ENCODE data around the gene GPRIN3.

The GPRIN3 gene

DNA sequence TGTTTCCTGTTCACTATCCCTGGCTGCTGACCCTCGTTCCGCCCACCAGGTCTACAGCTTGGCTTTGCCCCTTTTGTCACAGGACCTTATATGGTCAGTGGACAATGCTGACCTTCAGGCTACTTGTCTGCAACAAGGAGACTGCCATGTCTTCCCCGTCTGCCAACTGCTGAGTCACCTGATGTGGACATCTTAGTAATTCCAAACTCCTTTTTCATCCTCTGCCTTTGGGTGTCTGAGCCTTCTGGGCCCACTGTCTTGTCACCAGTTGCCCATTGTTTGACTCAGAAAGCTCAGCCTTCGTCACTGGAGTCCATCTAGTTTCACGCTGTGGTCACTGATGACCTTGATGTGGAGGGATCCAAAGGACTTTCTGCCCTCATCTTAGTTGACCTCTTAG, 30.2 kb downstream of the GPRIN3 start:
- Histone ChIP-seq H3K27me3 (replicated peaks; ENCODE audit: control insufficient read depth, insufficient read depth, low read length) (no peaks in the 10 kb centered on the region), H3K36me3 (ENCODE audit: control insufficient read depth, insufficient read depth, low read length) (no peaks in the 10 kb centered on the region), H3K4me3 (replicated peaks; ENCODE audit: low read depth, low read length) (no peak overlapping the region)
- TF ChIP-seq, protein P1, sequence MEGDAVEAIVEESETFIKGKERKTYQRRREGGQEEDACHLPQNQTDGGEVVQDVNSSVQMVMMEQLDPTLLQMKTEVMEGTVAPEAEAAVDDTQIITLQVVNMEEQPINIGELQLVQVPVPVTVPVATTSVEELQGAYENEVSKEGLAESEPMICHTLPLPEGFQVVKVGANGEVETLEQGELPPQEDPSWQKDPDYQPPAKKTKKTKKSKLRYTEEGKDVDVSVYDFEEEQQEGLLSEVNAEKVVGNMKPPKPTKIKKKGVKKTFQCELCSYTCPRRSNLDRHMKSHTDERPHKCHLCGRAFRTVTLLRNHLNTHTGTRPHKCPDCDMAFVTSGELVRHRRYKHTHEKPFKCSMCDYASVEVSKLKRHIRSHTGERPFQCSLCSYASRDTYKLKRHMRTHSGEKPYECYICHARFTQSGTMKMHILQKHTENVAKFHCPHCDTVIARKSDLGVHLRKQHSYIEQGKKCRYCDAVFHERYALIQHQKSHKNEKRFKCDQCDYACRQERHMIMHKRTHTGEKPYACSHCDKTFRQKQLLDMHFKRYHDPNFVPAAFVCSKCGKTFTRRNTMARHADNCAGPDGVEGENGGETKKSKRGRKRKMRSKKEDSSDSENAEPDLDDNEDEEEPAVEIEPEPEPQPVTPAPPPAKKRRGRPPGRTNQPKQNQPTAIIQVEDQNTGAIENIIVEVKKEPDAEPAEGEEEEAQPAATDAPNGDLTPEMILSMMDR (IDR thresholded peaks at IDR 0.05; ENCODE audit: insufficient read depth, low read length, poor library complexity, severe bottlenecking) = no peak
- no peak for DNase-seq (ENCODE audit: extremely low read depth, insufficient read length)

DNA sequence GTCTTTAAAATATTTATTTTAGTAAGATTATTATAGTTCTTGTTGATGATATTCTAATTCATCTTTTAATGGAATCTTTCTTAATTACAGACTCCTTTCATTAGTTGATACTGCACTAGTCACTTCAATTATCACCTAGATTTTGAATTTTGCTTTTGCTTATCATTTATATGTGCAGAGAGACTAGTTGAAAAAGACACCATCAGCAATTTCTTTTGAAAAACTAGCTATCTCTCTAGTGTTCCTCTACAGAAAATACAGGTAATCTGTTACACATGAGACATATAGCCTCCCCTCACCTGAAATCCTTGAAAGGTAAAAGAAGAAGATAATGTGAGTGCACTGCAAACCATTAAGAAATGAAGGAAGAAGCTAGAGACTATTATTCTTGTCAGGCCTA, 31.3 kb downstream of the GPRIN3 start:
- TF ChIP-seq, protein P1 (IDR thresholded peaks at IDR 0.05; ENCODE audit: insufficient read depth, low read length, poor library complexity, severe bottlenecking) = no peak
- Histone ChIP-seq H3K4me3 (replicated peaks; ENCODE audit: low read depth, low read length) (no peak overlapping the region), H3K27me3 (replicated peaks; ENCODE audit: control insufficient read depth, insufficient read depth, low read length) (no peaks in the 10 kb centered on the region), H3K36me3 (ENCODE audit: control insufficient read depth, insufficient read depth, low read length) (no peaks in the 10 kb centered on the region)
- DNase-seq (ENCODE audit: extremely low read depth, insufficient read length) = no peak

DNA sequence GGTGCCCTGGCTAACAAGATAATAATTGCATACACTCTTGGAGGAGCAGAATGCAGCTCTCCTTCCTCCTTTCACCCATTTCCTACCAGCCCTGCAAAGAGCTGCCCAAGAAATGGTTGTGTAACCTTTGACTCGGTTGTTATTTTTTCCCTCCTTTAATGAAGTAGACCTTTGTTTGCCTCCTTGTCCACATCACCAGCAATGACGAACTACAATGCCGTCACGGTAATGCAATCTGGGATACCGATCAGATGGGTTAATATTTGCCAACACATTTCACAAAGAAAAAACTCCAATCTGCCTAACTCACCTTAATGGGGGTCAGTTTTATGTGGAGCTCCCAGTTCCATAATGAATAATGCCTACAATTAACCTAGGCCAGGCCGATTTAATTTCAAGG, 32.0 kb downstream of the GPRIN3 start:
- Histone ChIP-seq H3K4me3 (replicated peaks; ENCODE audit: low read depth, low read length) (no peak overlapping the region), H3K27me3 (replicated peaks; ENCODE audit: control insufficient read depth, insufficient read depth, low read length) (no peaks in the 10 kb centered on the region), H3K36me3 (ENCODE audit: control insufficient read depth, insufficient read depth, low read length) (no peaks in the 10 kb centered on the region)
- TF ChIP-seq, protein P1 (IDR thresholded peaks at IDR 0.05; ENCODE audit: insufficient read depth, low read length, poor library complexity, severe bottlenecking) = no peak
- DNase-seq (ENCODE audit: extremely low read depth, insufficient read length) = no peak

DNA sequence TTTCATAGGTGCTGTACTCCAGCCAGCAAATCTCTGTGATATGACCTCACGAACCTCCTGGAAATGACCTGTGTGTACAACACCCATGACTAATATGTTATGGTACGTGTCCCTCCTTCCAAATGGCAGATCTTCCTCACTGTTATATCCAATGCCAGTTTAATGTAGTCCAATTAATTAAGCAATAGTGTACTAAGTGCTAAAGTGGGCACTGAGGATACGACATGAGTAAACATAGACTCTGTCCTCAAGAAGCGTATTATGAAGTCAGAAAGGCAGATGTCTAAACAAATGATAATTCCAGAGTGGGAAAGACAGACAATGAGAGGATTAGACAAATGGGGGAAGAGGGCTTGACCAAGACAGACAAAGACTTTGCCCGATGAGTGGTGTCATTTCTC, 33.9 kb downstream of the GPRIN3 start:
- H3K4me3 ChIP-seq (replicated peaks; ENCODE audit: low read depth, low read length) = no peak overlapping the region
- H3K27me3 ChIP-seq (replicated peaks; ENCODE audit: control insufficient read depth, insufficient read depth, low read length) = no peaks in the 10 kb centered on the region
- DNase-seq (ENCODE audit: extremely low read depth, insufficient read length) = no peak
- no peaks in the 10 kb centered on the region for H3K36me3 ChIP-seq (ENCODE audit: control insufficient read depth, insufficient read depth, low read length)
- TF ChIP-seq, protein P1 (IDR thresholded peaks at IDR 0.05; ENCODE audit: insufficient read depth, low read length, poor library complexity, severe bottlenecking) = no peak

DNA sequence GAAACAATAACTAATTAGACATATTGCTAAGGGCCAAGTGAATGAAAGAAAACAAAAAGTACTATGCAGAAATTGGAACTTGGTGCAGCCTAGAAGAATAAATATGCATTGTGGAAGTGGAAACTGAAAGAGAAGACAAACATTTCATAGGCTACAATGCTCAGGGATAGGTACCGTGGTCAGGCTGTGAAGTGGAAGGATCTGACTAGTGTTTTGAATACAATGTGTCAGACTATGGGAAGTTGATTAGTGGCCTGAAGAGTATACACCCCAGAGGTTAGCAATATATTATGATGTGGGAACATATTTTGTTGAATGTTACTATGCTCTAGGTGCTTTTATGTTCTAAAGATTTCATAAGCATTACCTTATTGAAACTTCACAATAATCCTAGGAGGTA, 36.8 kb downstream of the GPRIN3 start:
- Histone ChIP-seq H3K27me3 (replicated peaks; ENCODE audit: control insufficient read depth, insufficient read depth, low read length) (0 out of 2 replicates have a peak, but pooled peaks cover 1% of the 10 kb centered on the region), H3K36me3 (ENCODE audit: control insufficient read depth, insufficient read depth, low read length) (no peaks in the 10 kb centered on the region), H3K4me3 (replicated peaks; ENCODE audit: low read depth, low read length) (no peak overlapping the region)
- DNase-seq (ENCODE audit: extremely low read depth, insufficient read length) = no peak
- TF ChIP-seq, protein P1 (IDR thresholded peaks at IDR 0.05; ENCODE audit: insufficient read depth, low read length, poor library complexity, severe bottlenecking) = no peak

DNA sequence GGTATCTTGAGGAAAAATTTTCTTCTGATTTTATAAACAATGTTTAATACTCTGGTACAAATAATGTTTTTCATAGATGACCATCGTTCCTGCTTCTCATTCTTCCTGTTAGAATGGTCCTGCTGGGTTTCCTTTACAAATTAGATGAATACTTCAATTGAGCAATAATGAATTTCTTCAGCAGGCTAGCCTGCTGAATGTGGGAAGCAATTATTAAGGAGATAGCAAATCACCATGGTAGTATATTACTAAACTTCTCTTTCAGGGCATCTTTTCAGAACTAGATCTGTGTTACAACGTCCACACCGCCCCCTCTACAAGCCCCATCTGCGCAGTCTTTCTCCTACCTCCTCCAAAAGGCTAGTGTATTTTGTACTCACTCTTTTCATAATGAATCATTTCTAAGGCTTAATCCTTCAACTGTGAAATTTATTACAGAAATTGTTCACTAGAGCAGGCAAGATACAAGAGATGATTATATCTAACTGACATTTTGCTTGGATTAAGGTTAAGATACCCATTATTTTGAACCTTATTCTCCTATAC, 38.4 kb downstream of the GPRIN3 start:
- H3K4me3 ChIP-seq (replicated peaks; ENCODE audit: low read depth, low read length) = no peak overlapping the region
- H3K27me3 ChIP-seq (replicated peaks; ENCODE audit: control insufficient read depth, insufficient read depth, low read length) = 0 out of 2 replicates have a peak, but pooled peaks cover 1% of the 10 kb centered on the region
- TF ChIP-seq, protein P1 (IDR thresholded peaks at IDR 0.05; ENCODE audit: insufficient read depth, low read length, poor library complexity, severe bottlenecking) = no peak
- no peak for DNase-seq (ENCODE audit: extremely low read depth, insufficient read length)
- no peaks in the 10 kb centered on the region for H3K36me3 ChIP-seq (ENCODE audit: control insufficient read depth, insufficient read depth, low read length)

All from GM06990 (cell line).